ENCODE results near the gene JUNB.
A peak's percentile ranks its signal among the peaks of the same experiment; 100 is the strongest.
"Not testable (repeated sequence)": the region's sequence is repeated elsewhere in the genome, so short reads cannot be mapped to it uniquely, and the experiment has no call there.

Gene JUNB

GRCh38 chr19:12801466-12802266, 10.4 kb downstream of the JUNB start, which contains the start of the genes PRDX2 and THSD8:
Gene PRDX2, minus strand, starts transcription at chr19:12801800. Its CDS starts 539 bp downstream, at chr19:12801261.
Gene THSD8, plus strand, starts transcription at chr19:12802069. Its CDS starts 3 bp downstream, at chr19:12802072.
- TF ChIP-seq, protein P1, sequence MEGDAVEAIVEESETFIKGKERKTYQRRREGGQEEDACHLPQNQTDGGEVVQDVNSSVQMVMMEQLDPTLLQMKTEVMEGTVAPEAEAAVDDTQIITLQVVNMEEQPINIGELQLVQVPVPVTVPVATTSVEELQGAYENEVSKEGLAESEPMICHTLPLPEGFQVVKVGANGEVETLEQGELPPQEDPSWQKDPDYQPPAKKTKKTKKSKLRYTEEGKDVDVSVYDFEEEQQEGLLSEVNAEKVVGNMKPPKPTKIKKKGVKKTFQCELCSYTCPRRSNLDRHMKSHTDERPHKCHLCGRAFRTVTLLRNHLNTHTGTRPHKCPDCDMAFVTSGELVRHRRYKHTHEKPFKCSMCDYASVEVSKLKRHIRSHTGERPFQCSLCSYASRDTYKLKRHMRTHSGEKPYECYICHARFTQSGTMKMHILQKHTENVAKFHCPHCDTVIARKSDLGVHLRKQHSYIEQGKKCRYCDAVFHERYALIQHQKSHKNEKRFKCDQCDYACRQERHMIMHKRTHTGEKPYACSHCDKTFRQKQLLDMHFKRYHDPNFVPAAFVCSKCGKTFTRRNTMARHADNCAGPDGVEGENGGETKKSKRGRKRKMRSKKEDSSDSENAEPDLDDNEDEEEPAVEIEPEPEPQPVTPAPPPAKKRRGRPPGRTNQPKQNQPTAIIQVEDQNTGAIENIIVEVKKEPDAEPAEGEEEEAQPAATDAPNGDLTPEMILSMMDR (IDR thresholded peaks at IDR 0.05; ENCODE audit: extremely low read depth, missing control alignments): no peak
- DNase-seq (ENCODE audit: low spot score): peak; percentile 87

DNA sequence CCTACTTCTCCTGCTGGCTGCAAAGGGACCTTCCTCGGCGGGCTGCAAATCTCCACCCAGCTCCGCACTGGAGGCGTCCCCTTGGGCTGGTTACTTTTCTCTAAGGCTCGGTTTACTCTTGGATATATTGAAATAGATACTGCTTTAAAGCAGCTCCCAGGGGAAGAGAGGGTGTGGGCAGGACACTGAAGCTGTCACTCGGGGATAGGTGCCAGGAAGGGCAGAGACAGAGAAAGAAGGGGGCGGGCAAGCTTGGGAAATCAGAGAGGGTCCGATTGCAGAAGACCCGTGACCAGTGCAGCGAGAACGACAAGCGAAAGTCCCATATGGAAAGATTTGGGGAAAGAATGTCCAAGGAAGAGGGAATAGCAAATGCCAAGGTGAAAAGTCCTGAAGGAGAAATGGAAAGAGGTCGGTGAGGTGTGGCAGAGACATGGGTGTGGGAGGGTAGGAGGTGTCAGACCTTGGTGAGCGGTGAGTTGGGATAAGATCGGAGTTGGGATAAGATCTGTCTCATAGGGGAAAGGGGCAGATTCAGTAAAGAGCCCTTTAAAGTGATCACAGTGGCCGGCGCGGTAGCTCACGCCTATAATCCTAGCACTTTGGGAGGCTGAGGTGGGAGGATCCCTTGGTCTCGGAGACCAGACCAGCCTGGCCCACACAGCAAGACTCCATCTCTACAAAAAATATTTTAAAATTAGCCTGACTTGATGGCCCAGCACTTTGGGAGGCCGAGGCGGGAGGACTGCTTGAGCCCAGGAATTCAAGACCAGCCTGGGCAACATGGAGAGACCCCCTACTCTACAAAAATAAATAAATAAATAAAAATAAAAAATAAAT, 11.2 kb downstream of the JUNB start:
- TF ChIP-seq, protein P1 (IDR thresholded peaks at IDR 0.05; ENCODE audit: extremely low read depth, missing control alignments): no peak
- no peak for DNase-seq (ENCODE audit: low spot score)

- DNase-seq (ENCODE audit: low spot score): no peak
- TF ChIP-seq, protein P1 (IDR thresholded peaks at IDR 0.05; ENCODE audit: extremely low read depth, missing control alignments): no peak
Observed at GRCh38 chr19:12804051-12804450, 12.8 kb downstream of the JUNB start.

GRCh38 chr19:12806242-12807081, 15.2 kb downstream of the JUNB start, which contains the start of gene RNASEH2A:
Gene RNASEH2A, plus strand, starts transcription at chr19:12806584. Its CDS starts 90 bp downstream, at chr19:12806674.
- TF ChIP-seq, protein P1 (IDR thresholded peaks at IDR 0.05; ENCODE audit: extremely low read depth, missing control alignments): no peak
- DNase-seq (ENCODE audit: low spot score): peak; percentile 98

- DNase-seq (ENCODE audit: low spot score): no peak
- TF ChIP-seq, protein P1 (IDR thresholded peaks at IDR 0.05; ENCODE audit: extremely low read depth, missing control alignments): no peak
Observed at GRCh38 chr19:12815088-12815487, 23.8 kb downstream of the JUNB start.

DNA sequence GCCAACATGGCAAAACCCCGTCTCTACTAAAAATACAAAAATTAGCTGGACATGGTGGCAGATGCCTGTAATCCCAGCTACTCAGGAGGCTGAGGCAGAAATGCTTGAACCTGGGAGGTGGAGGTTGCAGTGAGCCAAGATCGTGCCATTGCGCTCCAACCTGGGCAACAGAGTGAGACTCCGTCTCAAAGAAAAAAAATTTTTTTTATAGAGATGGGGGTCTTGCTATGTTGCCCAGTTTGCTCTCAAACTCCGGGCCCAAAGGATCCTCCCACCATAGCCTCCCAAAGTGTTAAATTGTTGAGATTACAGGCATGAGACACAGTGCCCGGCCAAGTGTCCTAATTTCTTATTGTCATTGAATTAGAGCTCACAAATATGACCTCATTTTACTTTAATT, 25.9 kb downstream of the JUNB start:
- DNase-seq (ENCODE audit: low spot score): not testable (repeated sequence)

DNA sequence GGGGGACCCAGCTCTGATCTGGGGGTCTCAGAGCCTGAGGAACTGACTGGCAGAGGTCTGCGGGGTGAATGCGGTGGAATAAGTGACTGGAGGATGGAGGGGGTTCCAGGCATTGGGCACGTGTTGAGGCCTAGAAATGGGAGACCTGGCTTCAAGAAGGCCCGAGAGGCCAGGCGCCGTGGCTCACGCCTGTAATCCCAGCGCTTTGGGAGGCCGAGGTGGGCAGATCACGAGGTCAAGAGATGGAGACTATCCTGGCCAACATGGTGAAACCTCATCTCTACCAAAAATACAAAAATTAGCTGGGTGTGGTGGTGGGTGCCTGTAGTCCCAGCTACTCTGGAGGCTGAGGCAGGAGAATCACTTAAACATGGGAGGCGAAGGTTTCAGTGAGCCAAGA, 26.5 kb downstream of the JUNB start:
- not testable (repeated sequence) for DNase-seq (ENCODE audit: low spot score)
